ENCODE results near the gene ANGPT4. TPM values are rescaled to one million over a fixed set of nuclear protein-coding genes. Genes with fewer than 3 reads are reported as not detected.

The ANGPT4 gene
- total and polyA plus RNA-seq, 9 of the 15 experiments (the other 6 are each of a cell fraction or from before 2014, with no cell fraction given): not detected

- 83% methylated on average over 3 of the region's 3 CpGs for WGBS (ENCODE audit: insufficient coverage, low coverage, missing lambda C conversion rate)
- ATAC-seq (no peak), DNase-seq (ENCODE audit: extremely low read depth in 1 of 4, low spot score in 3 of 4) (no peak), FAIRE-seq (no peak)
- ChIA-PET CTCF (ENCODE audit: low intra/inter-chr PET ratio) (no interaction called here), POLR2A (interaction anchor here (1.1 kb wide), 1 partner anchor 12 kb away, joined by 3 read pairs; the partner anchor contains the start of gene FAM110A)
- Histone ChIP-seq H3K9me3 (replicated peaks; ENCODE audit: control insufficient read depth, insufficient read depth, low read depth, low read length) (peaks cover 9% of the 10 kb centered on the region), H3K36me3 (ENCODE audit: control insufficient read depth, insufficient read depth, low read length) (no peaks in the 10 kb centered on the region), H2AFZ (ENCODE audit: low read depth, low read length) (peak overlapping the region; percentile 26; the same call in 1 of the 2 replicates), H3K4me2 (ENCODE audit: insufficient read depth, low read length) (no peak overlapping the region), H3K27ac (ENCODE audit: extremely low read depth, low read depth, low read length) (peak overlapping the region; percentile 28; the same call in 2 of the 3 replicates), H3K79me2 (ENCODE audit: control insufficient read depth, insufficient read depth, low read length) (no peaks in the 10 kb centered on the region), H3K9me1 (ENCODE audit: control insufficient read depth, insufficient read depth, low read length) (no peaks in the 10 kb centered on the region), H3K9ac (ENCODE audit: insufficient read depth in 1 of 2, low read depth in 2 of 2, low read length in 2 of 2) (peak overlapping the region in 1 of 2 experiments; percentile 82), H3K4me3 (no peak overlapping the region), H4K20me1 (replicated peaks; ENCODE audit: control insufficient read depth, insufficient read depth, low read length) (no peaks in the 10 kb centered on the region), H3K27me3 (ENCODE audit: control insufficient read depth in 2 of 2, insufficient read depth in 2 of 2, low read length in 2 of 2) (no peaks in the 10 kb centered on the region), H3K4me1 (replicated peaks in 1 of 2; ENCODE audit: control insufficient read depth in 2 of 2, insufficient read depth in 2 of 2, low read length in 2 of 2) (peaks cover 22 to 36% of the 10 kb centered on the region in 2 experiments)
- in situ Hi-C loops (cut with MboI): no loop called here
- intact Hi-C loops (cut with micrococcal nuclease): no loop called here
- no TSS peak for BruUV-seq (replicated peaks)
- no peak for TF ChIP-seq PHF20 (IDR thresholded peaks at IDR 0.05; ENCODE audit: partially characterized antibody)
- peak; percentile 10 for TF ChIP-seq ZFP36 (IDR thresholded peaks at IDR 0.05; ENCODE audit: low read depth, low read length, partially characterized antibody)
- TF ChIP-seq TRIM25 (IDR thresholded peaks at IDR 0.05; ENCODE audit: borderline replicate concordance): no peak
- TF ChIP-seq ZNF253 (CRISPR knock-in tag; conservative IDR thresholded peaks at IDR 0.05): no peak
- TF ChIP-seq MBD1 (CRISPR knock-in tag; IDR thresholded peaks at IDR 0.05): no peak
- no peak for TF ChIP-seq ZNF707 (CRISPR knock-in tag; conservative IDR thresholded peaks at IDR 0.05)
- no peak for TF ChIP-seq SRSF3 (IDR thresholded peaks at IDR 0.05; ENCODE audit: insufficient read depth, low read length)
Measured at GRCh38 chr20:821731-822065, 94.4 kb downstream of the ANGPT4 start.

Data from K562 (cell line).